Inflammatory macrophage treated with lipopolysaccharide for 4 hours (primary cell): Measurements from ENCODE around the gene RNF220.

Experiments
- DNase-seq: peaks from one replicate; pipeline ENCODE4 v3.0.0-alpha.2; 2020

The RNF220 gene

DNA sequence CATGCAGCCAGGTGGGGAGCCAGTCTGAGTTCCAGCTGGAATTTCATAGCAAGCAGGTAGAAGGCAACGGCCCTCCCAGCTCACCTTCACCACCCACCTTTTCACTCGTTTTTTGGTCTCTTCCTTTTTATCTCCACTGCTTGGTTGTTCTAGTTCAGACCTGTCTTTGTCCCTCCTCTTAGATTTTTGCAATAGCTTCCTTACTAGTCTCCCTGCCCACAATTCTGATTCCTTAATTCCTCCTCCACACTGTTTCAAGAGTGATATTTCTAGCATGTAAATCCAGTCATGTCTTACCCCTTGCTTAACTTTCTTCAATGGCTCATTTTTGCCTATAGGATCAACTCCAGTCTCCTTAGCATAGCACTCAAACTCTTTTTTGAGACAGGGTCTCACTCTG, 149.7 kb downstream of the RNF220 start:
- no peak for DNase-seq

- no peak for DNase-seq
These were observed 152.7 kb downstream of the RNF220 start for GRCh38 chr1:44557778-44558177.

DNA sequence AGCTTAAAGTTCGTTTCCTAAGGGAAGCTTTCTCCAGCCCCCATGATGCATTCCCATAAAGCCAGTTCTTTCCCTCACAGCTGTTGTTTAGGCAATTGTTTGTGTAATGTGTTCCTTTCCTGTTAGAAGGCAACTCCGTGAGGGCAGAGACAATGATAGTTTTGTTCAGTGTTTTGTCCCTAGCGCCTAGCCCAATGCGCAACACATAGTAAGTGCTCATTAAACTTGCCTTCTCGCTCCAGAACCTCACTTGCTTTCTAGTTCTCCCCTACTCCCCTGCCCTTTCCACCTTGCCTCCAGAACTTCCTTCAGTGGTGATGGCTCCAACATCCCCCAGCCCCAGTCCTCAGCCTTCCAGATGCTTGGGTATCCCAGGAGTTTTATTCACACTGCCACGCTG, 153.8 kb downstream of the RNF220 start:
- no peak for DNase-seq

DNA sequence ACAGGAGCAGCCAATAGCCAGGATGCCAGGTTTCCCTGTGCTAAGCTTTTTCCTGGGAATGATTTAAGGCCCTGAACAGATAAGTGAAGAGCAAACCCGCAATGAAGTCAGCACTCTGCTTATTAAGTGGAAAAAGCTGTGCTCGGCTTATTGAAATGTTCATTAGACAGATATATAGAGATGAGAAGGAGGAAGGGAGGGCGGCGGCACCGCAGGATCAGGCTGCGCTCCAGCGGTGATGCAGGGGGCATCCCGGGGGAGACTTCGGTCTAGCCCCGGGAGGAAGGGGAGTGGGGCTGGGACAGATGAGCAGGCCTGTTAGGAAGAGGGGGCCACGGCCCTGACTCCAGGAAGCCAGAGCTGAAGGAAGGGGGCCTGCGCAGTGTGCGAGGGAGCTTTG, 154.3 kb downstream of the RNF220 start:
- DNase-seq = no peak

- no peak for DNase-seq
These were observed 154.9 kb downstream of the RNF220 start for GRCh38 chr1:44559913-44560312.

- peak; percentile 5 for DNase-seq
These were observed 155.6 kb downstream of the RNF220 start for GRCh38 chr1:44560696-44561095.

DNA sequence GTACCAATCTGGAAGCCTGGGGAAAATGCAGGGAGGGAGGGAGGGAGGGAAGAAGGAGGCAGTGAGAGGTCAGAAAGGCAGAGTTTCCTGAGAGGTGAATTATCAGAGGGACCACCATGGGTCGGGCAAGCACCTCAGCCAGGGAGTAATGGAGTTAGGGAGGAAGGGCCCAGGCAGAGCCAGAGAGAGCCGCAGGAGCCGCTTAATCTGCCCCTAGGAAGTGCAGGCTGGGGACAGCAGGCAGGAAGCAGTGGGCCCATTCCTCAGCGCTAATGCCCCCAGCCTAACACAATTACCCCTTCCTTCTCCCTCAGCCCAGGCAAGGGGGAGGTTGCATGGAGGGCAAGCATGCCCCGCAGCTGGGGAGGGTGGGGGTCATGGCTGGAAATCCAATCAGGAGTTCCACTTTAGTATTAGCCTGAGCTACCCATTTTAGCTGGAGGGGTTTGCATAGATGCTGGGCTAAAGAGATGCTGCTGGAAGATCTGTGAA, 160.2 kb downstream of the RNF220 start:
- DNase-seq = no peak

- no peak for DNase-seq
These were observed 160.8 kb downstream of the RNF220 start for GRCh38 chr1:44565833-44566232.

DNA sequence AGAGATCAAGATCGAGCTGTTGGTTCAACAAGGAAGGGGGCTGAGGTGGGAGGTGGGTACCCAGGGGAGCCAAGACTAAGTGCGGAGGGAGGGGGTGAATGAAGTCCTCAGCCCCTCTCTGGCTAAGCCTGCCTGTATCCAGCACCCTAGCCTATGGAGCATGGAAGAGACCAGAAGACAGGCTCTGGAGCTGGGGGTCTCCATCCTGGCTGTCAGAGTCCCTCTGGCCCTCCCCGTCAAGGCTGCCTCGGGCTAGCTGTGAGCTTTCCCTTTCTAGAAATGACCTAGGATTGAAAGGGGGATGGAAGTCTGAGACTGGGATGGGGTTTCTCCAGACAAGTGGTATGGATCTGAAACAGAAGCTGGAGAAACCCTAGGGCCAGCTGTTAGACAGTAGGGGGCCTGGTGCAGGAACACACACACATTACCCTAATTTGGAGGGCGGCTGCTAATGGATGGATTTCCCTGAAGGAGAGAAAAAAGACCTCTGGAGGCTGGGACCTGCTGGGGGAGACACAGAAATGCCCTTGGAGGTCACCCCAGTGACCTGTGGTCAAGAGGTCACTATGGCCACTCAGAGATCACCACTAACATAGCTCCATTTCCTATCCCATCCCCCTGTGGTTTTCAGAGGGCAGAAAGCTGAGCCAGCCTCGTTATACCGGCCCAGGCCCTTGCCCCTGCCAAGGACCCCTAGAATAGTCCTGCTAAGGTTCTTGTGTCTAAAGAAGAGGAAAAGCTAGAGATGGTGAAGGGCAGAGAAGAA, 161.4 kb downstream of the RNF220 start:
- DNase-seq = no peak

GRCh38 chr1:44568128-44568900, 163.3 kb downstream of the RNF220 start:
- DNase-seq = no peak

DNA sequence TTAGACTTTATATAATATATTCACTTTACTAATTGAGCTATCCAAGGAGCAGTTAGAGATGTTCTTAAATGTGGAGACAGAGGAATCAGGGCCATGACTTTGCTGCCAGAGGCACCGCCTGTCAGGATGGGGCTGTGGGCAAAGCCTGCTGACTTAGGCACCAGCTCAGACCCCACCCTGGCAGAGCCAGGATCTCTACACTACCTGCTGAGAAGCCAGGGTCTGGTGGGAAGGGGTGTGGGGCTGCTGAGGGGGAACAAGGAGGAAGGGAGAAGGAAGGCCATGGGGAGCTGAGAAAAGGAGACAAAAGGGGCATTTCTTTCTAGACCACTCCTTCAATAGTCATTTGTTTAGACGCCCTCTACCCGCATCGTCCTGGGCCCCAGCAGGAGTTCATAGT, 164.4 kb downstream of the RNF220 start:
- DNase-seq = no peak

DNA sequence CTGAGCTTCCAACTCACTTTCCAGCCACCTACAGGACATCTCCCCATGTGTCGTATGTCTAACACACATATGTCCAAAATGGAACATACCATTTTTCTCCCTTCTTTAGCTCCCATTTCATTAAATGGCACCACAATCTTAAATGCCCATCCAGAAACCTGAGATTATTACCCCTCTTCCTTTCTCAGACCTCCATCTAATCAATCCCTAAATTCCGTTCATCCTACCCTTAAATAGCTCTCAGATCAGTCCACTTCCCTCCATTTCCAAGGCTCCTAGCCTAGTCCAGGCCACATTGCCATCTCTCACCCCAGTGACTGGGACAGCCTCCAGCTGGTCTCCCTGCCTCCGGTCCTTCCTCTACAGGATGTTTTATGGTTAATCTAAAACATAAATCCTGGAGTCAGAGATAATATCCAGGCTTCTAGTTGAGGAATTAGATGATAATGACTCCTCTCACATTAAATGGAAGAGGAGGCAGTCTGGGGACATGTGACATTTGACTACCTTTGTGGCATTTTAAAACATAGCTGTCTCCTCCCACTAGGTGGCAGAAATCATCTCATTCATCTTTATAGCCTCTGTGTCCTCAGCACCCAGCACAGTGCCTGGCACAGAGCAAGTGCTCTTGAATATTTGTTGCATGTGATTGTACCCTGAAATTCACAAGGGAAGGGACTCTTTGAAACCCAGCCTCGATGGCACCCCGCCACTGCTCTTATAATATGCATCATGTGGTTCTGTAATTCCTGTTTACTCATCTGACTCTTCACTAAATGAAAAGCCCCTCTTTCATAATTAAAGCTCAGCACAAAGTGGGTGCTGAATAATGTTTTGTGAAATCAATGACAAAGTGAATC, 166.9 kb downstream of the RNF220 start:
- peak; percentile 27 for DNase-seq

DNA sequence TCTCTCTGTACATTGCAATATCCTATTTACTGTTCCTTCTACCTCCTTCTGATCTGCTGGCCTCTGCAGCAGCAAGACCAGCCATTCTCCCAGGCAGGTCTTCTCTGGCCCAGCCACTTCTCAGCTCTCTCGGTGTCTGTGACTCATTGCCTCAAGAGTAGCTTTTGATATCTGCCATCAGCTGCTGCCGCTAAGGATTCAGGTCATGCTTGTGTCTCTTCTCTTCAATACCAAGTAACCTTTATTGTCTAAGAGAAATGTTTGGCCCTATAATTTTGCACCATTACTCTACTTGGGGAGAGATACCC, 167.5 kb downstream of the RNF220 start:
- DNase-seq = no peak

GRCh38 chr1:44575396-44575795, 170.3 kb downstream of the RNF220 start:
- no peak for DNase-seq

GRCh38 chr1:44576456-44577150, 171.5 kb downstream of the RNF220 start:
- no peak for DNase-seq

- DNase-seq = no peak
These were observed 176.2 kb downstream of the RNF220 start for GRCh38 chr1:44581205-44581604.

- DNase-seq = no peak
These were observed 179.1 kb downstream of the RNF220 start for GRCh38 chr1:44584167-44584566.

DNA sequence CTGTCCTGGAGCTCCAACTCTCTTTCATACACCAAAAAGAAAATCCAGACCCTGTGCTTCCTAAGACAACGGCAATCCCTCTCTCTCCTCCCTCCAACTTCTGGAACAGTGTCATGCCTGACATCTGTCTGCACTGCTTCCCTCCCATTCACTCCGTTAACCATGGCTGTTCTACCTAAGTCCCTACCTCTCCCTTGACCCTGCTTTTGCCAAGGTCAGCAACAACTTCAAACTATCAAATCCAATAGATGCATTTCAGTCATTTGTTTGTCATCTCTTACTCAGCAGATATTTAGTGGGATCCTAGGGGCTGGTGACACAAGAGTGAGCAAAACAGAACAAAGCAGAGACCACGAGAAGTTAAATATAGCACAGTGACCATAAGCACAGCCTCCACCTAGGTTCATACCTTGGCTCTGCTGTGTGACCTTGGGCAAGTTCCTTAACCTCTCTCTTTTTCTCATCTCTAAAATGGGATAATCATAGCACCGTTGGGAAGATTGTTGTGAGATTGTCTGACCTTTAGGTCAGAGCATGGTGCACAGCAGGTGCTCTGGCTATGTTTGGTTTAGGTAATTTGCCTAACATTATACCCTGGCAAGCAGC, 180.4 kb downstream of the RNF220 start:
- DNase-seq = no peak

GRCh38 chr1:44587796-44588460, 182.9 kb downstream of the RNF220 start:
- no peak for DNase-seq

DNA sequence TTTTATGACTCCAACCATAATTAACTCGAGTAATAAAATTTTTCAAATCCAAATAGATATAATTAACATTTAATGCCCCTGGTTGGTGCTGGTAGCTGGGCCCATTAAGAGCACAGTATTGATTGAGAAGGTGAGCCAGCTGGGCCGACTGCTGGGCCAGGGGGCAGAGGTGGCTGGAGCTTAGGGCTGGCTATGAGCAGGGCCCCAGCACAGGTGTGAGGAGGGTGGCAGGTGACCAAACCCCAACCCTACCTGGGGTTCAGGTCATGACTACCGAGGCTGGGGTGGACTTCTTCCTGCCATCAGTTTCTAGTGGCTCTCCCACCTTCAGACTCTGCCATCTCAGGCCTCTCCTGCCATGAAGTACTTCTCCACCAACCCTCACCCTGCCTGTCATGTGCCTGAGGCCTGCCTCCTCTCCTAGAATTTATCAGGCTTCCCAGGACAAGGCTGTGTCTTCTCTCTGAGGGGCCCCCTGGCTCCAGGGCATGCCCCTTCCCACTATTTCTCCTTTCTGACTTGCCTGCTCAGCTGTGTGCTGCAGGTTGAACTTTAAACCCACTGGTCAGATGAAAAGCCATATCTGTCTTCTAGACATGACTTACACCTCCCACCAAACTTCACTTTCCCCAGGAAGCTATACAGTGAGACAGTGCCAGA, 183.6 kb downstream of the RNF220 start:
- DNase-seq = no peak

DNA sequence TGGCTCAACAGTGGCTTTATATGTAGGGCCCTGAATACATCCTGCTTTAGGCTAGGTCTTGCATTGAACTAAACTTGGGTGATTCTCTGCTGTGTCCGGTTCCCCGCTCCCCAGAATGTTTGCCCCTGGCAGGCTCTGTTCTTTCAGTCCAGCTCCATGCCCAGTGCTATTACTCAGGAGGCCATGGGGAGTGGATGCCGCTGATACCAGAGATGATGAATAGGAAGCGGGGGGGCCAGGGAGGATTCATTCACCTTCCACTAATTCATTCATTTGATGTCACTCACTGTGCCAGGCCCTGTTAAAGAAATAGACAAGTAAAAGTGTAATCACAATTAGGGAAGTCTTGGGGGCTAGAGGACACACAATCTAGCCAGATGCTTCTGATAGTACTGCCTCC, 185.4 kb downstream of the RNF220 start:
- DNase-seq = no peak
